Breast epithelium (tissue), 4 donors: Measurements from ENCODE around the gene PLET1. TPM values are rescaled to one million over a fixed set of nuclear protein-coding genes. Genes with fewer than 3 reads are reported as not detected.

Experiments used
- DNase-seq, 2 donors: peaks; one replicate each; pipeline ENCODE4 v3.0.0-alpha.2; 2019; ENCODE audit warnings: low spot score in 2 of 2
- H3K27ac ChIP-seq, 2 donors: fragments of 200-600 bp; sonication (generic) in 1 of 2; one replicate each; pipeline ENCODE4 v1.5.1; 2016 to 2019; ENCODE audit warnings: mild to moderate bottlenecking in 1 of 2
- H3K27me3 ChIP-seq, 2 donors: fragments of 200-600 bp; sonication (generic) in 1 of 2; one replicate each; pipeline versions ENCODE4 v1.5.1 to v1.6.0; 2017 to 2019; ENCODE audit warnings: control low read depth in 1 of 2, mild to moderate bottlenecking in 1 of 2
- H3K36me3 ChIP-seq: fragments of 200-600 bp; one replicate; pipeline ENCODE4 v1.5.1; 2019
- H3K4me1 ChIP-seq, 2 donors: fragments of 200-600 bp; sonication (generic); one replicate each; pipeline ENCODE4 v1.5.1; 2016 to 2019; ENCODE audit warnings: control low read depth in 1 of 2
- H3K4me3 ChIP-seq, 3 donors: fragments of 200-600 bp; sonication (generic); 1 replicate in 2 of 3; 2 replicates in 1 of 3; pipeline ENCODE4 v1.5.1; 2016 to 2019; ENCODE audit warnings: mild to moderate bottlenecking in 3 of 3, moderate library complexity in 2 of 3
- H3K9me3 ChIP-seq, 2 donors: fragments of 200-600 bp; sonication (generic) in 1 of 2; one replicate each; pipeline ENCODE4 v1.5.1; 2016 to 2019; ENCODE audit warnings: control low read depth in 1 of 2
- POLR2A ChIP-seq: fragments of 450-650 bp; IDR thresholded peaks from one replicate; pipeline ENCODE4 v1.6.1; 2016; ENCODE audit warnings: antibody characterized with exemption, mild to moderate bottlenecking, moderate library complexity
- POLR2AphosphoS5 ChIP-seq, 3 donors: sonication (generic); formaldehyde crosslinking; IDR thresholded peaks; one replicate each; pipeline ENCODE4 v1.6.1; 2017; ENCODE audit warnings: antibody characterized with exemption in 3 of 3
- intact Hi-C: fragments of 100-400 bp; cut with DNase I; formaldehyde crosslinking; loops from one replicate; pipeline ENCODE4 v1.15.1; 2023; ENCODE audit warnings: low total_unique reads
- total RNA-seq, 3 donors: library from RNA; depleted of rRNA; stranded (reverse); fragments of >200 nt; gene quantifications; one replicate each; pipeline ENCODE4 v1.1.0, GENCODE V29; 2016
- TF ChIP-seq, protein P1 (sequence below), 3 donors: fragments of 450-650 bp; IDR thresholded peaks; one replicate each; pipeline ENCODE4 v1.5.1; 2016 to 2017; ENCODE audit warnings: antibody characterized with exemption in 3 of 3, mild to moderate bottlenecking in 3 of 3, moderate library complexity in 3 of 3

PLET1 gene
- total RNA-seq, 3 donors from 2014 or later = not detected

- peak in 1 of 2 donors; percentile 50 for DNase-seq
- Histone ChIP-seq H3K27me3 (no peaks in the 10 kb centered on the region), H3K9me3 (no peaks in the 10 kb centered on the region), H3K4me1 (no peaks in the 10 kb centered on the region), H3K36me3 (no peaks in the 10 kb centered on the region), H3K4me3 (no peak overlapping the region), H3K27ac (peak overlapping the region; percentile 49 to 58)
- intact Hi-C loops = no loop called here
- TF ChIP-seq, protein P1, sequence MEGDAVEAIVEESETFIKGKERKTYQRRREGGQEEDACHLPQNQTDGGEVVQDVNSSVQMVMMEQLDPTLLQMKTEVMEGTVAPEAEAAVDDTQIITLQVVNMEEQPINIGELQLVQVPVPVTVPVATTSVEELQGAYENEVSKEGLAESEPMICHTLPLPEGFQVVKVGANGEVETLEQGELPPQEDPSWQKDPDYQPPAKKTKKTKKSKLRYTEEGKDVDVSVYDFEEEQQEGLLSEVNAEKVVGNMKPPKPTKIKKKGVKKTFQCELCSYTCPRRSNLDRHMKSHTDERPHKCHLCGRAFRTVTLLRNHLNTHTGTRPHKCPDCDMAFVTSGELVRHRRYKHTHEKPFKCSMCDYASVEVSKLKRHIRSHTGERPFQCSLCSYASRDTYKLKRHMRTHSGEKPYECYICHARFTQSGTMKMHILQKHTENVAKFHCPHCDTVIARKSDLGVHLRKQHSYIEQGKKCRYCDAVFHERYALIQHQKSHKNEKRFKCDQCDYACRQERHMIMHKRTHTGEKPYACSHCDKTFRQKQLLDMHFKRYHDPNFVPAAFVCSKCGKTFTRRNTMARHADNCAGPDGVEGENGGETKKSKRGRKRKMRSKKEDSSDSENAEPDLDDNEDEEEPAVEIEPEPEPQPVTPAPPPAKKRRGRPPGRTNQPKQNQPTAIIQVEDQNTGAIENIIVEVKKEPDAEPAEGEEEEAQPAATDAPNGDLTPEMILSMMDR (IDR thresholded peaks at IDR 0.05) = no peak
- TF ChIP-seq POLR2AphosphoS5 (IDR thresholded peaks at IDR 0.05) = peak in 1 of 3 donors; percentile 29
- no peak for TF ChIP-seq POLR2A
Measured at GRCh38 chr11:112277941-112278340, 17.3 kb upstream of the PLET1 start.

GRCh38 chr11:112277029-112277428 is 16.4 kb upstream of the PLET1 start:
- Histone ChIP-seq H3K9me3 (no peaks in the 10 kb centered on the region), H3K27ac (no peak overlapping the region), H3K36me3 (no peaks in the 10 kb centered on the region), H3K27me3 (no peaks in the 10 kb centered on the region), H3K4me1 (no peaks in the 10 kb centered on the region), H3K4me3 (no peak overlapping the region)
- no peak for DNase-seq
- intact Hi-C loops = no loop called here
- no peak for TF ChIP-seq POLR2A
- TF ChIP-seq POLR2AphosphoS5 (IDR thresholded peaks at IDR 0.05) = no peak

DNA sequence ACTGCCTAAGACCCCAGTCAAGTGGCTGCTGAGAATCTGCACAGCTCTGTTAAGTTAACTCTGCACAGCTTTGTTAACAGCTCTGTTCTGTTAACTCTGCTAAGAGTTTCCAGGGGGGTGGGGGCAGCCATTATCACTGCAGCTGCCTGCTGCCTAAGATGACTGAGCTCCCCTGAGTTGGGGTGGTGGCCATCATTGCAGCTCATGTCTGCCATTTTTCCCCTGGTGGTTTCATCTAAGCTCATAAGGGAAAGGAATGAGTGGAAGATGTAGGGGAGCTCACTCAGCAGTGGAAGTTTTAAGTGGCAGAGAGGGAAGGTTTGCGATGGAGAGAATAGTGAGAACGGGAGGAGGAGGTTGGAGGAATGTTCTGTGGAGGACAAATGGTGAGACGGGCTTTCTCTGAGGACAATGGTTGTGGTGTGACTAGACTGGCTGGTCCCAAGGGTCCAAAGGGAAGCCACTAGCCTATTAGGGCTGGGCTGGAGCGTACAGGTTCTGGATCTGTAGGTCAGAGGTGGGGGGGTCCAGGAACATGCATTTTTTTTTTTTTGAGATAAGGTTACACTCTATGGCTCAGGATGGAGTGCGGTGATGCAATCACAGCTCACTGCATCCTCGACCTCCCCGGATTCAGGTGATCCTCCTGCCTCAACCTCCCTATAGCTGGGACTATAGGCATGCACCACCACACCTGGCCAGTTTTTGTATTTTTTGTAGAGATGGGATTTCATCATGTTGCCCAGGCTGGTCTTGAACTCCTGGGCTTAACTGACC is 13.5 kb upstream of the PLET1 start:
- no peak for DNase-seq
- no peaks in the 10 kb centered on the region for H3K4me1 ChIP-seq
- no peaks in the 10 kb centered on the region for H3K36me3 ChIP-seq
- H3K9me3 ChIP-seq = no peaks in the 10 kb centered on the region
- no peaks in the 10 kb centered on the region for H3K27me3 ChIP-seq
- H3K4me3 ChIP-seq = no peak overlapping the region
- intact Hi-C loops = no loop called here
- H3K27ac ChIP-seq = no peak overlapping the region
- TF ChIP-seq, protein P1 (IDR thresholded peaks at IDR 0.05) = no peak
- TF ChIP-seq POLR2AphosphoS5 (IDR thresholded peaks at IDR 0.05) (no peak), POLR2A (no peak)

DNA sequence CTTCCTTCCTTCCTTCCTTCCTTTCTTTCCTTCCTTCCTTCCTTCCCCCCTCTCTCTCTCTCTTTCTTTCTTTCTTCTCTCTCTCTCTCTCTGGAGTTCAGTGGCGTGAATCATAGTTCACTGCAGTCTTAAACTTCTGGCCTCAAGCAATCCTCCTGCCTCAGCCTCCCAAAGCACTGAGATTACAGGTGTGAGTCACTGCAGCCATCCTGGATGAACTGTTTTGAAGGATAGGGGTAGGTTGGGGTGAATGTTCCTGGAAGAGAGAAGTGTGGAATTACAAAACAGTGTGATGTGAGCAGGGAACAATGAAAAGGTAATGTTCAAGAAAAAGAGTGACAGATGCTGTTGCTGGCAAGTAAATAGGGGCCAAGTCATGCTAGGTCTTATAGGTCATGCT is 12.4 kb upstream of the PLET1 start:
- DNase-seq = no peak
- H3K27me3 ChIP-seq = no peaks in the 10 kb centered on the region
- intact Hi-C loops = no loop called here
- H3K27ac ChIP-seq = no peak overlapping the region
- H3K9me3 ChIP-seq = no peaks in the 10 kb centered on the region
- TF ChIP-seq, protein P1 (IDR thresholded peaks at IDR 0.05) = no peak
- TF ChIP-seq POLR2AphosphoS5 (IDR thresholded peaks at IDR 0.05) = no peak
- no peak for TF ChIP-seq POLR2A
- no peaks in the 10 kb centered on the region for H3K36me3 ChIP-seq
- H3K4me1 ChIP-seq = no peaks in the 10 kb centered on the region
- no peak overlapping the region for H3K4me3 ChIP-seq

DNA sequence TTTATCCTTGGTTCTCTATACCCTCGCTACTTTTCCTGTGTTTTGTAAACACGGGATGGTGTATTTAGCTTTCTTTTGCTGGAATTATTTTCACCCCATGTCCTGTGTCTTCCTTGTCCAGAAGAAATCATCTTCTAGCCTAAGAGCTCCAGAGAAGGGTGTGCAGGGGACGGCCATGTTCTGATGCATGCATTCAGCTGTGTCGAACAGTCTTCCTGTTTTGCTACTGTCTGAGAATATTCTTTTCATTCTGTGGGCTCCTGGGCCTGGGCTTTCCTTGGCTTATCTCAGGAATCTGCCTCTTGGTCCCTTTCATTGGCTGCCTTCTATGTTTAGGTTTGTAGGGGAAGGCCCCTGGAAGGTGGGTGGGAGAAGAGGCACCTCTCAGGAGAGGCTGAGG is 10.6 kb upstream of the PLET1 start:
- Histone ChIP-seq H3K4me1 (no peaks in the 10 kb centered on the region), H3K27me3 (no peaks in the 10 kb centered on the region), H3K9me3 (no peaks in the 10 kb centered on the region), H3K4me3 (no peak overlapping the region), H3K36me3 (no peaks in the 10 kb centered on the region), H3K27ac (no peak overlapping the region)
- intact Hi-C loops = no loop called here
- TF ChIP-seq POLR2A (no peak), POLR2AphosphoS5 (IDR thresholded peaks at IDR 0.05) (no peak)
- TF ChIP-seq, protein P1 (IDR thresholded peaks at IDR 0.05) = no peak
- DNase-seq = no peak
